MV-4-11 (cell line): ENCODE results near the gene ZNF772.
"Not testable (repeated sequence)": the region's sequence is repeated elsewhere in the genome, so short reads cannot be mapped to it uniquely, and the experiment has no call there.

Experiments used
- DNase-seq: peaks from one replicate; lab custom pipeline; 2025; lab: John Stamatoyannopoulos, UW

ZNF772 gene

GRCh38 chr19:57477191-57478008, at the start of gene ZNF772:
TSS of gene ZNF772 (minus strand) at chr19:57477566. CDS start at chr19:57477309, 257 bp downstream.
- DNase-seq, result peak; percentile 99

GRCh38 chr19:57518021-57518420, 40.7 kb upstream of the ZNF772 start:
- DNase-seq, result not testable (repeated sequence)

GRCh38 chr19:57515255-57515654, 37.9 kb upstream of the ZNF772 start:
- DNase-seq, result no peak

GRCh38 chr19:57512845-57513244, 35.5 kb upstream of the ZNF772 start:
- peak; percentile 19 for DNase-seq

GRCh38 chr19:57511484-57511883, 34.1 kb upstream of the ZNF772 start:
- no peak for DNase-seq

- no peak for DNase-seq
These were observed 28.8 kb upstream of the ZNF772 start for GRCh38 chr19:57506163-57506562.

GRCh38 chr19:57500400-57500799, 23.0 kb upstream of the ZNF772 start:
- not testable (repeated sequence) for DNase-seq

GRCh38 chr19:57499680-57500395, 22.5 kb upstream of the ZNF772 start, which contains the start of gene ZNF773:
TSS of gene ZNF773 (plus strand) at chr19:57499938. CDS start at chr19:57500081, 143 bp downstream.
- DNase-seq, result peak; percentile 98

GRCh38 chr19:57499332-57499679, 21.9 kb upstream of the ZNF772 start:
- DNase-seq, result not testable (repeated sequence)

- DNase-seq, result not testable (repeated sequence)
These were observed 10.9 kb upstream of the ZNF772 start for GRCh38 chr19:57488299-57488644.

GRCh38 chr19:57487477-57488298, 10.3 kb upstream of the ZNF772 start, which contains the start of gene ZNF419:
TSS of gene ZNF419 (plus strand) at chr19:57487750. CDS start at chr19:57487951, 201 bp downstream.
- DNase-seq, result peak; percentile 89

GRCh38 chr19:57473646-57474045, 3.7 kb downstream of the ZNF772 start:
- no peak for DNase-seq

- DNase-seq, result no peak
These were observed 10.9 kb downstream of the ZNF772 start for GRCh38 chr19:57466489-57466888.

- DNase-seq, result peak; percentile 57
These were observed 11.5 kb downstream of the ZNF772 start for GRCh38 chr19:57465680-57466381.

GRCh38 chr19:57452307-57452706, 25.1 kb downstream of the ZNF772 start:
- no peak for DNase-seq

- no peak for DNase-seq
These were observed 34.2 kb downstream of the ZNF772 start for GRCh38 chr19:57443121-57443696.

GRCh38 chr19:57441979-57442752, 35.2 kb downstream of the ZNF772 start:
- no peak for DNase-seq

- DNase-seq, result no peak
These were observed 38.4 kb downstream of the ZNF772 start for GRCh38 chr19:57438925-57439324.

- no peak for DNase-seq
These were observed 39.4 kb downstream of the ZNF772 start for GRCh38 chr19:57437931-57438330.

- DNase-seq, result no peak
These were observed 40.9 kb downstream of the ZNF772 start for GRCh38 chr19:57436417-57436816.
